ENCODE data around the gene AUTS2. TPM values are rescaled to one million over a fixed set of nuclear protein-coding genes. Genes with fewer than 3 reads are reported as not detected.

The AUTS2 gene
- total RNA-seq, 1 experiment from 2014 or later = 7.4 TPM

GRCh38 chr7:69808391-69808790 lies 210.1 kb downstream of the AUTS2 start:
- DNase-seq (ENCODE audit: extremely low read depth, low read depth) = no peak

- DNase-seq (ENCODE audit: extremely low read depth, low read depth) = no peak
Observed at GRCh38 chr7:69811476-69812308, 213.4 kb downstream of the AUTS2 start.

DNA sequence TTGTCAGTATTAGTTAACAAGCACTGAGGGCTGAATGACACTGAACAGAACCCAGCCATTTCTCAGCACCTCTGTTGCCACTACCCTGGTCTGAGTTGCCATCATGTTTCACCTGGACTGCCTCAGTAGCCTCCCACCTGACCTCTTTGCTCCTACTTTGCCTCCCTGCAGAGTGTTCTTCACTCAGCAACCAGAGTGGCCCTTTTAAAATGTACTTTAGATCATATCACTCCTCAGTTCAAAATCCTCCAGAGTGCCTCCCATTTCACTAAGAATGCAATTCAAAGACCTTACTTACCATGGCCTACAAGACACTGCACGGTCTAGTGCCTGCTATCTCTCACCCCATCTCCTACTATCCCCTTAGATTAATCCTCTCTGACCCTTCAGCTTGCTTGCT lies 214.5 kb downstream of the AUTS2 start:
- DNase-seq (ENCODE audit: extremely low read depth, low read depth) = no peak

GRCh38 chr7:69813637-69814240 lies 215.5 kb downstream of the AUTS2 start:
- DNase-seq (ENCODE audit: extremely low read depth, low read depth) = peak; percentile 16

- no peak for DNase-seq (ENCODE audit: extremely low read depth, low read depth)
Observed at GRCh38 chr7:69814421-69814962, 216.2 kb downstream of the AUTS2 start.

DNA sequence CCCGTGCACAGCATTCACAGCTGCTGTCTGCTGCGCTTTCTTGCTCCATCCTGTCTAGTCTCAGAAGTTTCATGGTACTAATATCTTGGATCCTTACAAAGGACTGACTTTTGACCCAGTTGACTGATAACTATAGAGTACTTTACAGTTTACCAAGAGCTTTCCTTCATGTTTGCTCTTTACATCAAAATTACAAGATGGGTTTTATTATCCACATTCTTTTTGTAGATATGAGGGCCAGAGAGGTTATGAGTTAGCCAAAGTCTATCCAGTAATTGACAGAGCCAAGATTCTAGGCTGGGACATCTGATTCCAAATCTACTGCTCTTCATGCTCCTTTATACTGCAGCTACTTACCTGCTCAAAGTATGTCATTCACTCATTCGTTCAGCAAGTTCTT lies 218.2 kb downstream of the AUTS2 start:
- DNase-seq (ENCODE audit: extremely low read depth, low read depth) = no peak

DNA sequence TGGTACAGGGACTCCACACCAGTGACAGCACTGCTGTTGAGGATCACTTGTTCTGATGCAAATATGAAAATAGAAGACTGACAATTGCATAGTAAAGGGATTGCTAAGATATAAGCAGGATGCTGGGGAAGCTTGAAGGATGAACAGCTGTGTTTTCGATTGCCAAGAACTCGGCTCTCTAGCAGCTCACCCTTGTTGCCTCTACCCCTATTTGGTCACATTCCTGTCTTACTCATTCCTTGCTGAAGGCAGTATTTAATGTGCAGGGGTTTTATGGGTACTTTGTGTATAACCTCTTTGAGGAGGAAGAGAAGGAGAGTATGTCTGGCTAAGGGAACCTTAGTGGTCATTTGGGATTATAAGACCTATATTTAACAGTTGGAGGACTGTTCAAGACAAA lies 218.8 kb downstream of the AUTS2 start:
- DNase-seq (ENCODE audit: extremely low read depth, low read depth) = no peak

DNA sequence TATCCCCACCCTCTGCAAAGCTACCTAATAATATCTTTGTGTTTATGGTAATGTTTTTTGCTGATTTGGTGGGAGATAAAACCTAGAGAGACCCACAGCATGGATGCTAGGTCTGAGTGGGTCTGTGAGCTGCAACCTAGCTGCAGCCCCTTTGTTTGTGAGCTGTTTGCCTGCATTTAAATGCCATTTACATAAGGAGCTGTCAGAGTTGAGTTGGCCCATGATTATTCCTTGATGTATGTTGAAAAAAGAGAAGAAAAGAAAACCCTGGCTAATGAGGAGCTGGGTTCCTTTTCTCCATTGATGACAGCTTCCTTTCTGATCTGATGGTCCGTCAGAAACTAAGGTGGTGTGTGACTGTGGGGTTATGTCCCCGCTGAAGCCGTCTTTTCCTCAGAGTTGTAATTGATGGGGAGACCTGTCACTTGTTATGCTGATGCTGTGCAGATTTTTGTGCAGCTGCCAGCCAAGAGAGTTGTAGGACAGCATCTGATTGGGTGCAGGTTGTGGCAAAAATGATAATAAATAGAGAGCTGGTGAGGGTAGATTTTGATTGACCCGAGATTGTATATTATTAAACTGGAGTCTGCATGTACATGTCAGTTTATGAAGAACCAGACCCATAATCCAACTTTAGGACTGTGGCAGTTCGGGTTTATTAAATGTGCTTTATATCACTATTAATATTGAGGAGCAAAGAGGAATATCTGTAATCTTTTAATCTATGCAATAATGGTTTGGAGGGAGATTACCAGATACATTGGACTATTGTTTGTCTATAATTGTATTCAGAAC lies 219.8 kb downstream of the AUTS2 start:
- DNase-seq (ENCODE audit: extremely low read depth, low read depth) = no peak

DNA sequence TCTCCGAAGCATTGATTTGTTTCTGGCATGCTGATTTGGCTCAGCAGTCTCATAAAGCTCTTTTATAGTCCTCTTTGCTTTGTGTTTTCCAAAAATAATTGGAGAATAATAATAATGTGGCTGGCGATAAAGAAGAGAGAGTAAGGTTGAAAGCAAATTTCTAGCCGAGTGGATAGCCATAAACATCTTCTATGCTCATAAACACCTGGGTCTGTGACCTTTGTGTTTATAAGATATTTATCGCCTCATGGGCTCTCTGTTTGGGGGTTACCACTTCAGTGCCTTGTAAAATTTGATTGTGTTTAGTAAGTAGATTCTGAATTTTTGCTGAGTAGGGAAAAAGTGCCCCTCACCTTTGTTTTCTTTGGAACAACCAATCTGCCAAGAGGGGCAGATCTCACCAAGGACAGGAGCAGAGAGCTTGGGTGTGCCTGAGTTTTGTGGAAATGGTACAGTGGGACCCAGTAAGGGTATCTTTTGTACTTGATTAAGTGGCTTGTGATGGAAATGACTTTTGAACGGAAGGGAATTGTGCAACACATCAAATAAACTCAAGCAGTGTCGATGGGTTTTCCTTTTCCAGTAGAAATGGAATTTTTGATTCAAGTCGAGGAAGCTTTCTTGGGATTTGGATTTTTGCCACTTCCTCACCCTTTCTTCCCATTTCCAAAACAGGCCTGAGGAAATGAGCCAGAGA lies 220.5 kb downstream of the AUTS2 start:
- no peak for DNase-seq (ENCODE audit: extremely low read depth, low read depth)

DNA sequence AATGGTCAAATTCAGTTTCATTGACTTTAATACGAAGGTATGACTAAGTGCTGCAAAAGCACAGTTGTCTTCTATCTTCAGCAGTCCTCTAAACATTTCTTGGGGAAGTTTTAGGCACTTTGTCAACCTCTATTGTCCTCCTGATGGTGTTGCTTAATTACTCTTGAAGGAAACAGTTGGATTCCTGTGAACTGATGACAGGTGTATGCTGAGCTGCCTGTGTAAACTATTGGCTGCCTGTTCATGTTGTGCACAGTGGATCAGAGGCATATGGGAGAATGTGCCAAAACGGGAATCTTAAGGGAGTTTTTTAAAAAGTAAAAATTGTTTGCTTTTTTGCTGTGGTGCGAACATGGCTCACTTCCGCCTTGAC lies 221.0 kb downstream of the AUTS2 start:
- DNase-seq (ENCODE audit: extremely low read depth, low read depth) = no peak

- no peak for DNase-seq (ENCODE audit: extremely low read depth, low read depth)
Observed at GRCh38 chr7:69820479-69821192, 222.4 kb downstream of the AUTS2 start.

DNA sequence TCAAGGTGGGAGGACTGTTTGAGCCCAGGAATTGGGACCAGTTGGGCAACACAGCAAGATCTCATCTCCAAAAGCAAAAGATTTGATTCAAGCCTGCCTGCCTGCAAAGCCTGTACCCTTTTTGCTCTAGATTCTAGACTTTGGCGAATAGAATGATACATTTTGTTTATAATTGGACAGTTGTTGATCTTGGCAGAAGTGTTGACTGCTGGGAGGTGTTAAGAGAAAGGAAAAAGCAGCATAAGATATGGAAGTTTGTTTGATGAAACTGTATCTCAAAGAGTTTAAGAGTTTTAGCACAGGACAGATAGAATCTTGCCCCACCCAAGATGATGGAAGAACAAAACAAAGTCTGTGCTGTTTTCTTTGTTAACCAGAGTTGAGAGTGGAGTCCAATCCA lies 224.1 kb downstream of the AUTS2 start:
- DNase-seq (ENCODE audit: extremely low read depth, low read depth) = peak; percentile 46

- no peak for DNase-seq (ENCODE audit: extremely low read depth, low read depth)
Observed at GRCh38 chr7:69823151-69823744, 225.0 kb downstream of the AUTS2 start.

DNA sequence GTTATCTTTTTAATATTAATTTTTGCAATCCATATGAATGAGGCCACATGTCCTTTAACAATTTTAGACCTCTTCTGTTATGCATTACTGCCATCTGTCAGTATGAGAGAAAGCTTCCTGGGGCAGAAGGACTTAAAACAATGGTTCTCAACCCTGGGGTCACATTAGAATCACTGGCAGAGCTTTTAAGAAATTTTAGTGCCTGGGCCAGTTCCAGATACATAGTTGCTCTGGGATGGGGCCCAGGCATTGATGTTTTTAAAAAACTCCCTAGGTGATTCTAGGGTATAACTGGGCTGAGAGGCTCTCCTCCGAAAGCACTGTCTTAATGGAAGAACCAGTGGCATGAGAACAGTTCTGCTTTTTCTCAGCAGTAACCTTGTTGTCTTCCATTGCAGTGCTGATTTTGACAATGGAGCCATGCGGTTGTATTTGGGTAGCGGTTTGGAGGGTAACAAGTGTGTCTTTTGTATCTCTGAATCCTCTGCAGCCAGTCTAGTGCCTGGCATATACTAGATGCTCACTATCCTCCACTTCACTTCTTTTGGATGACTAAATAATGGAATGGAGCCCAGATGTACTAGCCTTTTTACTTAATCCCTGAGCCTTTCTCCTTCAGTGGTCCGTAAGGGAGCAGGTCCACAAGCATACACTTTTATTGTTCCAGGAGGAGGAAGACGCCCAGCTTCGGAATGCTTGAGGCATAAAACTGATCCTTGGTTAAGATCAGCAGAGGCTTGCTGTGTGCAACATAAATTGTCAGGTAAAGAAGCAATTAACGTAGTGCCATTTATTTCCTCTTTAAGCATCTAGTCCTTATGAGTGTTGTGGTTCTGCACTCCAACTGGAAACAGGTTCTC lies 227.1 kb downstream of the AUTS2 start:
- no peak for DNase-seq (ENCODE audit: extremely low read depth, low read depth)

- DNase-seq (ENCODE audit: extremely low read depth, low read depth) = no peak
Observed at GRCh38 chr7:69826283-69826682, 228.0 kb downstream of the AUTS2 start.

DNA sequence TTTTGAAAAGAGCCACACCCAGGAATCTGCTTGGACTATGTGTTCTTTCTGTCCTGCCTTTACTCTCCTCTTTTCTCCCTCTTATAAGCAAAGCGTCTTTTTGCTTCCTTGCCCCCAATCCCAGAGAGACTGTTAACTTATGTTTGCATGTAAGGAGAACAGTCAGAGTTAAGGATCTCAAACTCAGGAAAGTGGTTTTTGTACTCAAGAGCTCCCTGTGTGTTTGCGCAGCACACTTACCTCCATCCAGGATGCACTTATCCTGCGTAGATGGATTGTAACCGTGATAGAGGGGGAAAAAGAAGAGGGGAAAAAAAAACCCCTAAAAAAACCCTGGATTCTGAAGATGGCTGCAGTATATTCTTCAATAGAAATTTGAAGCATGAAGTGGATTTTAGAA lies 228.9 kb downstream of the AUTS2 start:
- no peak for DNase-seq (ENCODE audit: extremely low read depth, low read depth)

DNA sequence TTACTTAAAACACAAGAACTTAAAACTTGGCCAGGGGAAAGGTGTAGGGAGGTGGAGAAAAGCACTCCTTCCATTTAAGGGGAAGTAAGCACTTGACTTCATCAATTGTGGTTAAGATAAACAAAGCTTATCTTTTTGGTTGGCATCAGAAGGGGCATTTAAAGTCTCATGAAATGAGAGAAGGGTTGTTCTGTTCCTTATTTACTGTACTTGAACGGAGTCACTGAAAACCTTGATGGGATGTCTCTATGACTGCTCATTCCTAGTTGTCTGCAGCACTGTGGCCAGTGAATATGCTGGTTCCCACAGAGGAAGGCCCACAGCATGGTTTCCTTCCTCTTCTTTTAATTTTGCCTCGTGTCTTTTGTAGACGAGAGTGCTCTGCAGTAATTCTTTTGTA lies 229.3 kb downstream of the AUTS2 start:
- DNase-seq (ENCODE audit: extremely low read depth, low read depth) = no peak

DNA sequence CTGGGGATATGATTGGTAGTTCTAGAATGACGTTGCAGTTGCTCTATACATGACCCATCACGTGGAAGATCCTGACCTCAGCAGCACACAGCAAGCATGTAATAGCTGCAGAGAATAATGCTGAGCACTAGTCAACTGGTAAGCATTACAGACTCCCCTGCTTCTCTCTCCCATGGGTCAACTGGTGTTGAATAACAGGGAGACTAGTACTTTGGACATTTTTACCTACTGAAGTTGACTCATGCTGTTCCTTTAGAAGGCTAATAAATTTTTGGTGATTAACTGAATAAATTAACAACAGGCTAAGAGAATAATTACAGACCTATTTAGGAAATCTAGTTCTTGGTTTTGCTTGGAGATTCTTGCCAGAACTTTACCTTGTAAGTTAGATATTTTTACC lies 234.1 kb downstream of the AUTS2 start:
- DNase-seq (ENCODE audit: extremely low read depth, low read depth) = no peak

GRCh38 chr7:69833964-69834363 lies 235.7 kb downstream of the AUTS2 start:
- no peak for DNase-seq (ENCODE audit: extremely low read depth, low read depth)

Measured in NCI-H460 (cell line).